Hepatocyte (in vitro differentiated cells): Measurements from ENCODE around the gene POGLUT2. TPM values are rescaled to one million over a fixed set of nuclear protein-coding genes. Genes with fewer than 3 reads are reported as not detected.

Source experiments
- DNase-seq: peaks from one replicate; pipeline ENCODE4 v3.0.0-alpha.2; 2016; ENCODE audit warnings: low spot score
- H2AFZ ChIP-seq: fragments of 200-600 bp; sonication (generic); 2 replicates; pipeline ENCODE4 v1.6.0; 2016; ENCODE audit warnings: antibody characterized with exemption, mild to moderate bottlenecking
- H3K27ac ChIP-seq: fragments of 200-600 bp; sonication (generic); 2 replicates; pipeline ENCODE4 v1.5.1; 2016; ENCODE audit warnings: mild to moderate bottlenecking
- H3K27me3 ChIP-seq: fragments of 200-600 bp; sonication (generic); 2 replicates; pipeline ENCODE4 v1.6.1; 2016
- H3K36me3 ChIP-seq: fragments of 200-600 bp; sonication (generic); replicated peaks from 2 replicates; pipeline ENCODE4 v1.5.1; 2016; ENCODE audit warnings: low read depth; ENCODE audit not compliant: insufficient read depth
- H3K4me1 ChIP-seq: fragments of 200-600 bp; sonication (generic); 2 replicates; pipeline ENCODE4 v1.5.1; 2016; ENCODE audit warnings: mild to moderate bottlenecking, moderate library complexity; ENCODE audit not compliant: insufficient read depth
- H3K4me2 ChIP-seq: fragments of 200-600 bp; sonication (generic); 2 replicates; pipeline ENCODE4 v1.6.0; 2016
- H3K4me3 ChIP-seq: fragments of 200-600 bp; sonication (generic); 2 replicates; pipeline ENCODE4 v1.5.1; 2016; ENCODE audit warnings: mild to moderate bottlenecking
- H3K79me2 ChIP-seq: fragments of 200-600 bp; sonication (generic); 2 replicates; pipeline ENCODE4 v1.6.0; 2017; ENCODE audit warnings: mild to moderate bottlenecking
- H3K9me2 ChIP-seq: fragments of 200-600 bp; sonication (generic); replicated peaks from 2 replicates; pipeline ENCODE4 v1.6.0; 2017; ENCODE audit warnings: mild to moderate bottlenecking; ENCODE audit not compliant: insufficient read depth
- H3K9me3 ChIP-seq: fragments of 200-600 bp; sonication (generic); 2 replicates; pipeline ENCODE4 v1.5.1; 2016; ENCODE audit warnings: low read depth, mild to moderate bottlenecking
- H4K20me1 ChIP-seq: fragments of 200-600 bp; sonication (generic); 2 replicates; pipeline ENCODE4 v1.6.0; 2016; ENCODE audit warnings: mild to moderate bottlenecking; ENCODE audit not compliant: insufficient read depth, poor library complexity, severe bottlenecking
- CTCF ChIP-seq: fragments of 200-600 bp; sonication (generic); IDR thresholded peaks from 2 replicates; pipeline ENCODE4 v1.5.1; 2016; ENCODE audit warnings: antibody characterized with exemption, mild to moderate bottlenecking; ENCODE audit not compliant: poor library complexity
- EZH2 ChIP-seq: fragments of 200-600 bp; sonication (generic); IDR thresholded peaks from 2 replicates; pipeline ENCODE4 v1.6.1; 2016; ENCODE audit warnings: antibody characterized with exemption, mild to moderate bottlenecking, borderline replicate concordance
- EZH2phosphoT487 ChIP-seq: fragments of 200-600 bp; sonication (generic); IDR thresholded peaks from one replicate; pipeline ENCODE4 v1.6.1; 2018; ENCODE audit warnings: antibody characterized with exemption, mild to moderate bottlenecking, low read depth, moderate library complexity; ENCODE audit not compliant: unreplicated experiment, severe bottlenecking
- WGBS: methylation state at CpG from one replicate; pipeline ENCODE4 v1.1.6; 2016; ENCODE audit warnings: low lambda C conversion rate; ENCODE audit errors: missing lambda C conversion rate; 5-methylcytosine and 5-hydroxymethylcytosine counted together
- polyA plus RNA-seq: library from polyadenylated mRNA; unstranded; fragments of >200 nt; fragmentation: Nextera tagmentation; extraction: Ambion mirVana; gene quantifications from 2 replicates; pipeline ENCODE4 v1.2.1, GENCODE V29; 2016
- total RNA-seq: library from RNA; depleted of rRNA; stranded (reverse); fragments of >200 nt; gene quantifications from 2 replicates; pipeline ENCODE4 v1.2.3, GENCODE V29; 2014

The POGLUT2 gene
- total and polyA plus RNA-seq, 2 experiments from 2014 or later = 18.1 TPM

DNA sequence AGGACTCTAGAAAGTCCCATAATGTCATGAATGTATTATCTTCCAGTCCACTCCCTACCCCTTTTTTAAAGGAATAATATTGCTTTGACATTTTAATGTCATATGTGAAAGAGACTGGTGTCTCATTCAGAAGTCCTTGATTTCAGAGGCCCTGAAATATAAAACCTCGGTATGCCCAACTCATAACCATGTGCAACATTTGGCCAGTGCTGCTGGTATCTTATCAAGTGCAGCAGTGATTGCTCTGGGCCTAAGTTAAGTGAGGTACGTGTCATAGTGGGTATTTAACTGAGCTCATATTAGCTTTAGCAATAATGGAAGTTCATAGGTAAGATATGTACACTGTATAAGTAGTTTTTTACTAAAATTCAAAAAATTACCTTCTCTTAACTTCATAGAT lies 39.9 kb downstream of the POGLUT2 start:
- H3K9me2 ChIP-seq = no peaks in the 10 kb centered on the region
- no peaks in the 10 kb centered on the region for H3K79me2 ChIP-seq
- no peaks in the 10 kb centered on the region for H3K27me3 ChIP-seq
- no peaks in the 10 kb centered on the region for H3K9me3 ChIP-seq
- H3K4me3 ChIP-seq = no peak overlapping the region
- no peak overlapping the region for H3K27ac ChIP-seq
- no peaks in the 10 kb centered on the region for H4K20me1 ChIP-seq
- no peaks in the 10 kb centered on the region for H3K36me3 ChIP-seq
- no peak for DNase-seq
- TF ChIP-seq EZH2phosphoT487 = no peak
- TF ChIP-seq CTCF = no peak
- no peak for TF ChIP-seq EZH2
- 88% methylated on average over 2 of the region's 2 CpGs for WGBS
- H2AFZ ChIP-seq = no peak overlapping the region
- no peak overlapping the region for H3K4me2 ChIP-seq
- H3K4me1 ChIP-seq = no peaks in the 10 kb centered on the region

DNA sequence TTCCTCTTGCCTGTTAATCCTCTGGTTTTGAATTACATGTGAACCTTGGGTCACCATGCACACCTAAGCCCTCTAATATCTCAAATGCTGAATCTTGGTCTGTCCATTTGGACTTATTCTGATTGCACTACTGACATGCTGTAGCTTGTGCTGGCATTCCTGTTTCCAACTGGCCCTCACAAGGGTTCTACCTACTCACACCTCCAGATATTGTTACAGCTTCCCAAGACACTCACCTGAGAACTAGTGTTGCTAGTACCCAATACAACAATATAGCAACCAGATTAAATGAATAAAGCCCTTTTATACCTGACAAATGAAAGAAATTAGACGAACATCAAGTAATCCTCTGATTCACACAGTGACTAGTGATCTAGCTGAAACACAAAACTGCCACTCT lies 41.8 kb downstream of the POGLUT2 start:
- Histone ChIP-seq H3K4me2 (no peak overlapping the region), H3K79me2 (no peaks in the 10 kb centered on the region), H3K4me3 (no peak overlapping the region), H3K27me3 (no peaks in the 10 kb centered on the region), H4K20me1 (no peaks in the 10 kb centered on the region), H3K4me1 (no peaks in the 10 kb centered on the region), H3K9me3 (no peaks in the 10 kb centered on the region), H3K27ac (no peak overlapping the region), H3K36me3 (no peaks in the 10 kb centered on the region), H2AFZ (no peak overlapping the region), H3K9me2 (no peaks in the 10 kb centered on the region)
- no peak for DNase-seq
- no peak for TF ChIP-seq EZH2
- no peak for TF ChIP-seq CTCF
- no peak for TF ChIP-seq EZH2phosphoT487
- 90% methylated on average over 1 of the region's 1 CpG for WGBS

GRCh38 chr13:102751886-102752285 lies 46.9 kb downstream of the POGLUT2 start:
- H3K36me3 ChIP-seq = no peaks in the 10 kb centered on the region
- H2AFZ ChIP-seq = no peak overlapping the region
- no peak for DNase-seq
- no peaks in the 10 kb centered on the region for H3K79me2 ChIP-seq
- no peaks in the 10 kb centered on the region for H3K9me3 ChIP-seq
- H3K4me1 ChIP-seq = no peaks in the 10 kb centered on the region
- no peaks in the 10 kb centered on the region for H3K9me2 ChIP-seq
- H3K4me3 ChIP-seq = no peak overlapping the region
- 92% methylated on average over 3 of the region's 3 CpGs for WGBS
- no peak overlapping the region for H3K4me2 ChIP-seq
- TF ChIP-seq CTCF = no peak
- no peak for TF ChIP-seq EZH2
- no peak for TF ChIP-seq EZH2phosphoT487
- no peak overlapping the region for H3K27ac ChIP-seq
- no peaks in the 10 kb centered on the region for H3K27me3 ChIP-seq
- H4K20me1 ChIP-seq = no peaks in the 10 kb centered on the region

DNA sequence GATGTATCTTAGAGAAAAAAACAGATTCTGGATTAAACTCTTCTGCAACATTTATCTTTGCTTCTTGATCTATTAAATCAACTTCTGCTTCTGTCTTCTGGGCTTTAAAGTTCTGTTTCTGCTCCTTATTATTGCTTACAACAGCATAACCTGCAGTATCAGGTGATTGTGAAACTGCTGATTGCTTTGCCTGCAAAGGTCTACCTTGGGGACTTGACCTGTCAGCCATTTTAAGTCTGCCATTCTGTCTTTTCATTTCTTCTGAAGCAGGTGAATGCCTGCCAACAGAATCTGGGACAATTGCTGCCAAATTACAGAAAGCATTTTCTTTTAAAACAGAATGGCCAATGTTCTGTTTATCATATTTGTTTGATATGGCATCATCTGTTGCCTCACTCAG lies 56.3 kb downstream of the POGLUT2 start:
- TF ChIP-seq EZH2phosphoT487 (no peak), EZH2 (no peak), CTCF (no peak)
- Histone ChIP-seq H3K4me3 (no peak overlapping the region), H3K27me3 (peaks cover 3% of the 10 kb centered on the region), H3K27ac (no peak overlapping the region), H3K79me2 (no peaks in the 10 kb centered on the region), H3K9me3 (no peaks in the 10 kb centered on the region), H3K36me3 (no peaks in the 10 kb centered on the region), H3K9me2 (no peaks in the 10 kb centered on the region), H2AFZ (no peak overlapping the region), H4K20me1 (no peaks in the 10 kb centered on the region), H3K4me1 (no peaks in the 10 kb centered on the region), H3K4me2 (no peak overlapping the region)
- DNase-seq = no peak
